HepG2 (cell line): ENCODE results near the gene SLC6A9. TPM values are rescaled to one million over a fixed set of nuclear protein-coding genes. Genes with fewer than 3 reads are reported as not detected.

Experiments used
- ATAC-seq: fragments of 200-7000 bp; cut with Tn5 transposase; 3 replicates; pipeline ENCODE4 v1.9.1; 2020; ENCODE audit warnings: mild to moderate bottlenecking, moderate library complexity
- BruUV-seq: library from RNA; stranded (reverse); fragments of 400-500 nt; replicated peaks from 2 replicates; lab custom pipeline; 2021; lab: Mats Ljungman, UMichigan
- CTCF ChIA-PET: fragments of 300-600 bp; formaldehyde crosslinking; extraction: SDS; loops from one replicate; lab custom pipeline; 2021; ENCODE audit warnings: low total read pairs, inconsistent platforms, low intra/inter-chr PET ratio; lab: Yijun Ruan, JAX
- POLR2A ChIA-PET: fragments of 350-600 bp; sonication (Branson Sonifier 250); formaldehyde crosslinking; loops from one replicate; lab custom pipeline; 2020; ENCODE audit warnings: antibody characterized with exemption, inconsistent platforms; lab: Yijun Ruan, JAX
- DNase-seq: peaks from one replicate; pipeline ENCODE4 v3.0.0-alpha.2; 2015; ENCODE audit warnings: low spot score
- FAIRE-seq: peaks from 3 replicates; lab custom pipeline; 2011; peaks lifted over from hg19 to GRCh38; lab: Jason Lieb, UNC
- H2AFZ ChIP-seq: one replicate; pipeline ENCODE4 v1.6.1; 2011; ENCODE audit warnings: low read length, inconsistent platforms
- H3K27ac ChIP-seq: fragments of 300-600 bp; 3 replicates; pipeline ENCODE4 v1.8.0; 2011; ENCODE audit warnings: mixed run types, mild to moderate bottlenecking, mixed read lengths, low read length, inconsistent platforms; ENCODE audit not compliant: insufficient read depth; ENCODE audit errors: extremely low read length
- H3K27me3 ChIP-seq, 2 experiments: fragments of 200-600 bp in 1 of 2; 2 replicates in 1 of 2; 3 replicates in 1 of 2; pipeline versions ENCODE4 v1.6.0 to v1.8.0; 2011; ENCODE audit warnings: low read length in 2 of 2, mild to moderate bottlenecking in 2 of 2, moderate library complexity in 2 of 2, inconsistent platforms in 1 of 2; ENCODE audit not compliant: insufficient read depth in 2 of 2, control insufficient read depth in 1 of 2
- H3K36me3 ChIP-seq, 2 experiments: fragments of 200-600 bp in 1 of 2; replicated peaks in 1 of 2; 2 replicates in 1 of 2; 3 replicates in 1 of 2; pipeline versions ENCODE4 v1.5.1 to v1.8.0; 2011; ENCODE audit warnings: low read length in 2 of 2, inconsistent platforms in 1 of 2; ENCODE audit not compliant: insufficient read depth in 2 of 2, control insufficient read depth in 1 of 2
- H3K4me1 ChIP-seq: 2 replicates; pipeline ENCODE4 v1.5.1; 2012; ENCODE audit warnings: low read length, inconsistent platforms; ENCODE audit not compliant: insufficient read depth
- H3K4me2 ChIP-seq: 2 replicates; pipeline ENCODE4 v1.6.0; 2011; ENCODE audit warnings: low read depth, low read length, inconsistent platforms
- H3K4me3 ChIP-seq, 3 experiments: fragments of 200-600 bp in 1 of 3; sonication (generic), shearing (Covaris generic) in 1 of 3; replicated peaks in 1 of 3; 2 replicates each; pipeline ENCODE4 v1.5.1; 2011 to 2016; ENCODE audit warnings: low read length in 3 of 3, inconsistent platforms in 2 of 3, low read depth in 2 of 3, mild to moderate bottlenecking in 2 of 3, control low read depth in 1 of 3, mixed read lengths in 1 of 3; ENCODE audit not compliant: insufficient read depth in 1 of 3
- H3K79me2 ChIP-seq: one replicate; pipeline ENCODE4 v1.6.1; 2011; ENCODE audit warnings: low read length, inconsistent platforms; ENCODE audit not compliant: insufficient read depth
- H3K9ac ChIP-seq: 2 replicates; pipeline ENCODE4 v1.6.0; 2011; ENCODE audit warnings: mild to moderate bottlenecking, low read depth, low read length, inconsistent platforms; ENCODE audit not compliant: insufficient read depth
- H3K9me3 ChIP-seq: 2 replicates; pipeline ENCODE4 v1.5.1; 2012; ENCODE audit warnings: mild to moderate bottlenecking, low read length
- H4K20me1 ChIP-seq: 2 replicates; pipeline ENCODE4 v1.6.0; 2011; ENCODE audit warnings: inconsistent platforms, mild to moderate bottlenecking, low read length, moderate library complexity; ENCODE audit not compliant: insufficient read depth
- FOXO1 ChIP-seq: sonication (generic); formaldehyde crosslinking; IDR thresholded peaks from 2 replicates; pipeline ENCODE4 v1.4.0; 2020; ENCODE audit warnings: missing genetic modification reagents
- HNRNPL ChIP-seq: fragments of 200-400 bp; formaldehyde crosslinking; IDR thresholded peaks from 2 replicates; pipeline ENCODE4 v1.6.1; 2017; ENCODE audit warnings: mild to moderate bottlenecking, low read depth, low read length
- NONO ChIP-seq, 2 experiments: fragments of 450-650 bp in 1 of 2; sonication (generic) in 1 of 2; formaldehyde crosslinking in 1 of 2; IDR thresholded peaks in 1 of 2; conservative IDR thresholded peaks in 1 of 2; 2 replicates each; pipeline versions ENCODE4 v1.6.1 to v1.8.0; 2017 to 2022; ENCODE audit warnings: mild to moderate bottlenecking in 1 of 2, missing genetic modification reagents in 1 of 2, moderate library complexity in 1 of 2
- PHF20 ChIP-seq: sonication (generic); formaldehyde crosslinking; IDR thresholded peaks from 2 replicates; pipeline ENCODE4 v1.5.0; 2020; ENCODE audit warnings: mild to moderate bottlenecking, missing genetic modification reagents
- RBFOX2 ChIP-seq: fragments of 200-400 bp; formaldehyde crosslinking; IDR thresholded peaks from 2 replicates; pipeline ENCODE4 v1.6.1; 2017; ENCODE audit warnings: low read depth, mild to moderate bottlenecking, low read length
- ZFP36L2 ChIP-seq: sonication (generic); formaldehyde crosslinking; IDR thresholded peaks from 2 replicates; pipeline ENCODE4 v1.4.0; 2020; ENCODE audit warnings: missing genetic modification reagents
- ZNF589 ChIP-seq: sonication (generic); formaldehyde crosslinking; conservative IDR thresholded peaks from 2 replicates; pipeline ENCODE4 v1.8.0; 2022; ENCODE audit warnings: mild to moderate bottlenecking, moderate library complexity, missing genetic modification reagents
- WGBS: methylation state at CpG from one replicate; pipeline ENCODE4 v1.1.6; 2017; ENCODE audit warnings: low lambda C conversion rate; 5-methylcytosine and 5-hydroxymethylcytosine counted together
- in situ Hi-C: cut with HindIII; loops from 2 replicates; pipeline ENCODE4 v1.10.0; 2017; ENCODE audit warnings: low pct_unique_long_range_greater_than_20kb; ENCODE audit not compliant: extremely low pct_ligation_motif_present
- intact Hi-C: fragments of 100-400 bp; cut with micrococcal nuclease; formaldehyde crosslinking; loops from one replicate; pipeline ENCODE4 v1.10.0; 2022; ENCODE audit not compliant: unreplicated experiment
- polyA plus RNA-seq, 8 experiments: library from polyadenylated mRNA; depleted of rRNA in 3 of 8; stranded (reverse) in 7 of 8; unstranded in 1 of 8; fragments of >200 nt; fragmentation: Illumina TruSeq in 4 of 8; extraction: Trizol in 4 of 8; gene quantifications; 2 replicates each; pipeline versions ENCODE4 v1.2.1 to v1.2.3, GENCODE V29; 2011 to 2016; ENCODE audit warnings: low read depth in 4 of 8, missing spikeins in 1 of 8, mixed read lengths in 1 of 8; ENCODE audit not compliant: insufficient read depth in 1 of 8
- total RNA-seq, 5 experiments: library from RNA; depleted of rRNA; stranded (reverse); fragments of >200 nt; fragmentation: Illumina TruSeq; extraction: Trizol; gene quantifications; 2 replicates each; pipeline ENCODE4 v1.2.3, GENCODE V29; 2016; ENCODE audit warnings: low read depth in 1 of 5
- TF ChIP-seq, protein P1 (sequence below): sonication (generic); formaldehyde crosslinking; IDR thresholded peaks from 2 replicates; pipeline ENCODE4 v1.4.0; 2020; ENCODE audit warnings: missing genetic modification reagents

The SLC6A9 gene
- total and polyA plus RNA-seq, 2 of the 13 experiments (the other 11 are each of a cell fraction or from before 2014, with no cell fraction given): 8.5 to 9.9 TPM

- in situ Hi-C loops: no loop called here
- POLR2A ChIA-PET: no interaction called here
- H3K4me1 ChIP-seq: peaks cover 73% of the 10 kb centered on the region
- no peaks in the 10 kb centered on the region for H4K20me1 ChIP-seq
- no peaks in the 10 kb centered on the region for H3K9me3 ChIP-seq
- H3K36me3 ChIP-seq: peaks cover 20 to 47% of the 10 kb centered on the region in 2 experiments
- intact Hi-C loops: no loop called here
- 0 out of 2 replicates have a peak overlapping the region, but pooled peaks have one; percentile 12 for H3K4me2 ChIP-seq
- no peak overlapping the region for H3K27ac ChIP-seq
- TF ChIP-seq ZFP36L2 (CRISPR knock-in tag): no peak
- TF ChIP-seq ZNF589: no peak
- no peak for TF ChIP-seq FOXO1 (CRISPR knock-in tag)
- TF ChIP-seq NONO (IDR thresholded peaks at IDR 0.05): no peak
- 0 out of 2 replicates have a peak, but pooled peaks have one; percentile 26 for TF ChIP-seq NONO (CRISPR knock-in tag; conservative IDR thresholded peaks at IDR 0.05)
- H3K4me3 ChIP-seq: no peak overlapping the region; a peak in 1 of 6 replicates
- WGBS: 99% methylated on average over 18 of the region's 20 CpGs
- no TSS peak for BruUV-seq
- no peak overlapping the region for H3K9ac ChIP-seq
- peaks cover 39% of the 10 kb centered on the region for H3K79me2 ChIP-seq
- FAIRE-seq (no peak), DNase-seq (no peak), ATAC-seq (no peak)
- H2AFZ ChIP-seq: no peak overlapping the region
- CTCF ChIA-PET: no interaction called here
- no peaks in the 10 kb centered on the region for H3K27me3 ChIP-seq
Measured at GRCh38 chr1:43981636-43982035, 49.6 kb downstream of the SLC6A9 start.

- TF ChIP-seq PHF20 (CRISPR knock-in tag) (no peak), HNRNPL (0 out of 2 replicates have a peak, but pooled peaks have one; percentile 54), RBFOX2 (peak; percentile 61)
- TF ChIP-seq, protein P1, sequence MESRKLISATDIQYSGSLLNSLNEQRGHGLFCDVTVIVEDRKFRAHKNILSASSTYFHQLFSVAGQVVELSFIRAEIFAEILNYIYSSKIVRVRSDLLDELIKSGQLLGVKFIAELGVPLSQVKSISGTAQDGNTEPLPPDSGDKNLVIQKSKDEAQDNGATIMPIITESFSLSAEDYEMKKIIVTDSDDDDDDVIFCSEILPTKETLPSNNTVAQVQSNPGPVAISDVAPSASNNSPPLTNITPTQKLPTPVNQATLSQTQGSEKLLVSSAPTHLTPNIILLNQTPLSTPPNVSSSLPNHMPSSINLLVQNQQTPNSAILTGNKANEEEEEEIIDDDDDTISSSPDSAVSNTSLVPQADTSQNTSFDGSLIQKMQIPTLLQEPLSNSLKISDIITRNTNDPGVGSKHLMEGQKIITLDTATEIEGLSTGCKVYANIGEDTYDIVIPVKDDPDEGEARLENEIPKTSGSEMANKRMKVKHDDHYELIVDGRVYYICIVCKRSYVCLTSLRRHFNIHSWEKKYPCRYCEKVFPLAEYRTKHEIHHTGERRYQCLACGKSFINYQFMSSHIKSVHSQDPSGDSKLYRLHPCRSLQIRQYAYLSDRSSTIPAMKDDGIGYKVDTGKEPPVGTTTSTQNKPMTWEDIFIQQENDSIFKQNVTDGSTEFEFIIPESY (CRISPR knock-in tag): peak; percentile 66
- peaks cover 73% of the 10 kb centered on the region for H3K4me1 ChIP-seq
- BruUV-seq: no TSS peak
- H2AFZ ChIP-seq: no peak overlapping the region
- peak overlapping the region; percentile 76 for H3K9ac ChIP-seq
- no peak for FAIRE-seq
- intact Hi-C loops: no loop called here
- H3K27ac ChIP-seq: no peak overlapping the region
- WGBS: 95% methylated on average over 14 of the region's 20 CpGs
- ATAC-seq: no peak
- H3K27me3 ChIP-seq: no peaks in the 10 kb centered on the region
- H3K79me2 ChIP-seq: peaks cover 44% of the 10 kb centered on the region
- ChIA-PET CTCF (no interaction called here), POLR2A (interaction anchor here (1.2 kb wide), 1 partner anchor 8 kb away, joined by 3 read pairs; no protein-coding TSS in a partner anchor)
- in situ Hi-C loops: no loop called here
- H4K20me1 ChIP-seq: peaks cover 4% of the 10 kb centered on the region; the same call in 1 of the 2 replicates
- H3K4me3 ChIP-seq: peak overlapping the region in 1 of 3 experiments; percentile 87; a peak in 1 of 6 replicates
- H3K9me3 ChIP-seq: no peaks in the 10 kb centered on the region
- peaks cover 20 to 48% of the 10 kb centered on the region in 2 experiments for H3K36me3 ChIP-seq
- H3K4me2 ChIP-seq: peak overlapping the region; percentile 91
- DNase-seq: no peak
Measured at GRCh38 chr1:43981135-43981491, 50.1 kb downstream of the SLC6A9 start.
